ENCODE measurements around the gene BCO1. TPM values are rescaled to one million over a fixed set of nuclear protein-coding genes. Genes with fewer than 3 reads are reported as not detected.

Gene BCO1
- total and polyA plus RNA-seq, 2 of the 4 experiments (the other 2 are of a cell fraction), result not detected

GRCh38 chr16:81276323-81276722, 37.8 kb downstream of the BCO1 start:
- intact Hi-C loops (cut with micrococcal nuclease) (no loop called here), in situ Hi-C loops (cut with MboI; ENCODE audit: low sequenced_read_pairs) (no loop called here), dilution Hi-C loops (cut with HindIII; ENCODE audit: low sequenced_read_pairs, unreplicated experiment) (no loop called here)
- Histone ChIP-seq H4K20me1 (ENCODE audit: insufficient read depth, low read length) (no peaks in the 10 kb centered on the region), H3K56ac (ENCODE audit: extremely low read depth, insufficient read depth, low read length) (no peak overlapping the region), H4K91ac (ENCODE audit: insufficient read depth, low read depth, low read length) (no peak overlapping the region), H3K18ac (ENCODE audit: low read depth, low read length) (no peak overlapping the region), H2BK120ac (ENCODE audit: low read depth, low read length) (no peak overlapping the region), H3K4me3 (ENCODE audit: insufficient read depth, low read depth, low read length) (no peak overlapping the region), H3K27me3 (ENCODE audit: control insufficient read depth, insufficient read depth, low read length) (peaks cover 2% of the 10 kb centered on the region; the same call in 1 of the 2 replicates), H3K23ac (ENCODE audit: low read depth, low read length) (no peak overlapping the region), H2AFZ (replicated peaks; ENCODE audit: low read length, poor library complexity) (no peak overlapping the region), H3K79me1 (ENCODE audit: low read depth in 1 of 2, low read length in 2 of 2) (no peaks in the 10 kb centered on the region), H2BK5ac (ENCODE audit: low read depth, low read length, poor library complexity, severe bottlenecking) (no peak overlapping the region), H3K4ac (ENCODE audit: low read depth, low read length) (no peak overlapping the region), H3K14ac (replicated peaks; ENCODE audit: low read depth, low read length) (no peak overlapping the region), H3K9ac (ENCODE audit: low read depth, low read length) (no peak overlapping the region), H3K36me3 (ENCODE audit: control insufficient read depth, insufficient read depth, low read length) (no peaks in the 10 kb centered on the region), H2AK9ac (replicated peaks; ENCODE audit: low read depth, low read length, poor library complexity) (no peak overlapping the region), H3K9me1 (ENCODE audit: insufficient read depth, low read length) (no peaks in the 10 kb centered on the region), H4K8ac (ENCODE audit: low read depth in 2 of 2, low read length in 2 of 2) (no peak overlapping the region), H3K27ac (ENCODE audit: insufficient read depth, low read length) (no peak overlapping the region), H3K4me2 (ENCODE audit: low read depth, low read length) (no peak overlapping the region), H2BK20ac (ENCODE audit: low read depth, low read length) (no peak overlapping the region), H2BK15ac (ENCODE audit: low read depth, low read length) (no peak overlapping the region), H3K9me3 (ENCODE audit: control insufficient read depth, insufficient read depth, low read length) (no peaks in the 10 kb centered on the region), H3K4me1 (ENCODE audit: control insufficient read depth, insufficient read depth, low read length) (no peaks in the 10 kb centered on the region), H2AK5ac (ENCODE audit: low read depth, low read length) (no peak overlapping the region), H4K5ac (ENCODE audit: low read depth, low read length) (no peak overlapping the region)
- DNase-seq (no peak), ATAC-seq (ENCODE audit: low read depth) (no peak)
- no peak for TF ChIP-seq NFE2L2 (IDR thresholded peaks at IDR 0.05; ENCODE audit: low read depth, low read length)
- TF ChIP-seq RAD21 (IDR thresholded peaks at IDR 0.05; ENCODE audit: low read length), result no peak
- no peak for TF ChIP-seq ELK1 (IDR thresholded peaks at IDR 0.05; ENCODE audit: borderline replicate concordance, low read depth, low read length)
- no peak for TF ChIP-seq RCOR1 (IDR thresholded peaks at IDR 0.05; ENCODE audit: insufficient replicate concordance, low read length)
- TF ChIP-seq SMC3 (IDR thresholded peaks at IDR 0.05; ENCODE audit: low read depth, low read length), result no peak
- TF ChIP-seq MXI1 (IDR thresholded peaks at IDR 0.05; ENCODE audit: borderline replicate concordance, low read depth, low read length), result no peak
- TF ChIP-seq USF2 (IDR thresholded peaks at IDR 0.05; ENCODE audit: low read depth, low read length), result no peak
- TF ChIP-seq CEBPB (IDR thresholded peaks at IDR 0.05; ENCODE audit: low read depth, low read length), result no peak
- TF ChIP-seq MAZ (IDR thresholded peaks at IDR 0.05; ENCODE audit: borderline replicate concordance, low read depth, low read length), result no peak
- TF ChIP-seq POLR2A (IDR thresholded peaks at IDR 0.05; ENCODE audit: low read depth, low read length), result no peak
- no peak for TF ChIP-seq MAFK (IDR thresholded peaks at IDR 0.05; ENCODE audit: low read depth, low read length)
- no peak for TF ChIP-seq CTCF (conservative IDR thresholded peaks at IDR 0.05; ENCODE audit: low read depth, low read length)
- TF ChIP-seq FOS (IDR thresholded peaks at IDR 0.05; ENCODE audit: low read depth, low read length), result no peak
- no peak for TF ChIP-seq CHD1 (IDR thresholded peaks at IDR 0.05; ENCODE audit: low read depth, low read length)
- no peak for TF ChIP-seq RFX5 (IDR thresholded peaks at IDR 0.05; ENCODE audit: low read depth, low read length)
- TF ChIP-seq BHLHE40 (IDR thresholded peaks at IDR 0.05; ENCODE audit: low read depth, low read length), result no peak
- ChIA-PET POLR2A (ENCODE audit: unreplicated experiment) (no interaction called here), CTCF (interaction anchor here (0.5 to 0.9 kb wide), 3 partner anchors 71 to 487 kb away, joined by 3 to 8 read pairs (median 4); no protein-coding TSS in a partner anchor)
- no CpG with 5 or more reads among the region's 3 CpGs for WGBS, 2 experiments (ENCODE audit: extremely low coverage in 2 of 2, insufficient read length in 1 of 2)
- no TSS peak for BruUV-seq (replicated peaks)

All from IMR-90 (cell line).